Activated naive CD4-positive, alpha-beta T cell (primary cell): ENCODE measurements around the gene CTDNEP1.
A peak's percentile ranks its signal among the peaks of the same experiment; 100 is the strongest.

Source experiments
- DNase-seq, 4 experiments: peaks; one replicate each; lab custom pipeline; 2025; lab: John Stamatoyannopoulos, UW

Gene CTDNEP1

DNA sequence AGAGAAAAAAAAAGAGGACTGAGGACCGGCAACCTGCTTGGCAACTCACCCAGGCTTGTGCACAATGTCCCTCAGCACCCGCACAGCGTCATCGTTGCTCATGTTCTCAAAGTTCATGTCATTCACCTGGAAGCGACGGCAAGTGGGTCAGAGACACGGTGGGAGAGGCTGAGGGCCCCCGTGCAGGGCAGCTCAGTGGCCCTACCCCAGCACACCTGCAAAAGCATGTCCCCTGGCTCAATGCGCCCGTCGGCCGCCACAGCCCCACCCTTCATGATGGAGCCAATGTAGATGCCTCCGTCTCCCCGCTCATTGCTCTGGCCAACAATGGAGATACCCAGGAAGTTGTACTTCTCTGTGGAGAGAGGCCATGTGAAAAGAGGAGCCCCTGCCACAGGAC, 22.6 kb downstream of the CTDNEP1 start:
- no peak for DNase-seq

- no peak for DNase-seq
These were observed 24.5 kb downstream of the CTDNEP1 start for GRCh38 chr17:7226721-7227710.

GRCh38 chr17:7225711-7226331, 25.7 kb downstream of the CTDNEP1 start:
- DNase-seq, result no peak

- no peak for DNase-seq
These were observed 26.8 kb downstream of the CTDNEP1 start for GRCh38 chr17:7224661-7225111.

- no peak for DNase-seq
These were observed 27.4 kb downstream of the CTDNEP1 start for GRCh38 chr17:7224110-7224509.

- DNase-seq, result no peak
These were observed 28.2 kb downstream of the CTDNEP1 start for GRCh38 chr17:7223375-7223774.

- DNase-seq, result no peak
These were observed 28.6 kb downstream of the CTDNEP1 start for GRCh38 chr17:7222972-7223292.

- DNase-seq, result no peak
These were observed 29.2 kb downstream of the CTDNEP1 start for GRCh38 chr17:7222093-7222971.

DNA sequence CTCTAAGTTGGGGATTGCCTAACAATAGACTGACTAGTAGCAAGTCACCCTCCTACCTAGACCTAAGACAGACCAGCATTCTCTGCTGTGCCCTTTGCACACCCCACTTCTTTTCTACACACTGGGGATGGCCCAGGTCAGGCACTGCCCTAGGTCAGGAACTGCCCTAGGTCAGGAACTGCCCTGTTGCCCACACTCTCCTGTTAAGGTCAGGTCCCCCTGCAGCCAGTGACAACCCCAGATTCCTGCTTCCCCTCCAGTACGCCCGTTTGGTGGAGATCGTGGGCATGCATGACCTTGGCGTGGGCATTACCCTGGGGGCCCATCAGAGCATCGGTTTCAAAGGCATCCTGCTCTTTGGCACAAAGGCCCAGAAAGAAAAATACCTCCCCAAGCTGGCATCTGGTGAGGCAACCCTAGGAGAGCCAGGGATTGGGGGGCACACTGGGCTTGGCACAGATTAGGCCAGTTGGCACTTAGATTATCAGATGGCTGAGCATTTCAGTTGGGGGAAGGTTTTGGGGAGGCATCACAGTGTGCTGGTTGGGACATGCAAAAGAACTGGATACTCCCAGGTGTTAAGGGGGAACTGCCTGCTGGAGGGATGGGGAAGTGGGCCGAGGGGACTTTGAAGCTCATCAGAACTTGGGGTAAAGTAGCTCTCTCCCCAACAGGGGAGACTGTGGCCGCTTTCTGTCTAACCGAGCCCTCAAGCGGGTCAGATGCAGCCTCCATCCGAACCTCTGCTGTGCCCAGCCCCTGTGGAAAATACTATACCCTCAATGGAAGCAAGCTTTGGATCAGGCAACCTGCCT, 30.0 kb downstream of the CTDNEP1 start:
- no peak for DNase-seq

GRCh38 chr17:7220593-7221277, 30.8 kb downstream of the CTDNEP1 start:
- peak in 2 of 4 experiments; percentile 30 to 49 for DNase-seq

GRCh38 chr17:7219812-7220592, 31.5 kb downstream of the CTDNEP1 start, which contains the start of the genes ACADVL and DLG4:
ACADVL (plus strand) TSS chr17:7219938; CDS start chr17:7219985, 47 bp downstream.
DLG4 (minus strand) TSS chr17:7219836.
- DNase-seq, result peak in 3 of 4 experiments; percentile 44 to 65 (median 63)

GRCh38 chr17:7219229-7219811, 32.2 kb downstream of the CTDNEP1 start:
- DNase-seq, result no peak

- DNase-seq, result no peak
These were observed 32.8 kb downstream of the CTDNEP1 start for GRCh38 chr17:7218758-7219157.

DNA sequence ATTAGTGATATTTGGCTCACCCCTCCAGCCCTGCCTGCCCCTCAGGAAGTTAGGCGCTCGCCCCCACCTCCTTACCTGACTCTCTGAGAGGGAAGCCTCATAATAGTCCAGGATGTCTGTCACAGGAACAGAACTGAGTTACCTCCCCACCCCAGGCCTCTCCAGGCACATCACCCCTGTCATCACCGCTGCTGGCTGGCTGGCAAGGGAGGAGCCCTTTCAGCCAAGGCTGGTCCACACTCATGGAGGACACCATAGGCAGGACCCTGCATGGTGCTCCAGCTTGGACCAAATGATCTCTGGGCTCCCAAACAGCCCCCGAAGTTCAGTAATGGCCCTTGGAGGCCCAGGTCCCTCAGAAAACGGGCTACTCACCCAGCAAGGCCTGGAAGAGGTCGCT, 33.4 kb downstream of the CTDNEP1 start:
- DNase-seq, result no peak

DNA sequence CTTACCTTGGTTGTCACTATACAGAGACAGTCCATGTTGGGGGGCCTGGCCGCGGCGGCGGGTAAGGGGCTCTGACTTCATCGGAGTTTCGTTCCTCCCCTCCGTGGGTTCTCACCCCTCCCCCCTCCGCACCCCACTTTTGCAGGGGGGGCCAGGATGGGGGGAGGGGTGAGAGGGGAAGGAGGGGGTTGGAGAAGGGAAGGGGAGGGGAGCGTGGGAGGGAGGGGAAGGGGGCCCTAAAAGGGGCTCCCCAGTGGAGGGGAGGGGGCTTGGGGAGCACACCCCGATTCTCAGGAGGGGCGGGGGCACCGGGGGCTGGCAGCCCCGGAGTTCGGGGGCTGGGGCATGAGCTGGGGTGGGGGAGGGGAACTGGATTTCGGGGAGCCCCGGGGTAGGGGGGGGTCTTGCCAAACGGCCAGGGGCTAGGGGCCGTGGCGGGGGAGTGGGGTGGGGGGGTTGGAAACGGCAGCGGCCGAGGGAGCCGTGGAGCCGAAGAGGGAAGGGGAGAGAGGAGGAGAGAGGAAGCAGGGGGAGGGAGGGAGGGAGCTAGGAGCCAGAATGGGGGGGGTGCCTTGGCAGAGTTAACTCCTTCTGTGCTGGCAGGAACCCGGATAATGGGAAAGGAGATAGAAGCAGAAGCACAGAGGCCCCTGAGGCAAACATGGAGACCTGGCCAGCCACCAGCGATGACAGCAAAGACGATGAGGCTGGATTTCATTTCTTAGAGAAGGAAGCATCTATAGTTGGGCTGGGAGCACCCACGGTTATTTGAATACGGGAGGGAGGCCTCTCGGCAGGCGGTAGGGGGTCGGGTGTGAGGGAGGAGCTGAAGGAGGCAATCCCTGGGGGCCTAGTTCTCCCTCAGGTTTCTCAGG, 34.2 kb downstream of the CTDNEP1 start:
- DNase-seq, result no peak

DNA sequence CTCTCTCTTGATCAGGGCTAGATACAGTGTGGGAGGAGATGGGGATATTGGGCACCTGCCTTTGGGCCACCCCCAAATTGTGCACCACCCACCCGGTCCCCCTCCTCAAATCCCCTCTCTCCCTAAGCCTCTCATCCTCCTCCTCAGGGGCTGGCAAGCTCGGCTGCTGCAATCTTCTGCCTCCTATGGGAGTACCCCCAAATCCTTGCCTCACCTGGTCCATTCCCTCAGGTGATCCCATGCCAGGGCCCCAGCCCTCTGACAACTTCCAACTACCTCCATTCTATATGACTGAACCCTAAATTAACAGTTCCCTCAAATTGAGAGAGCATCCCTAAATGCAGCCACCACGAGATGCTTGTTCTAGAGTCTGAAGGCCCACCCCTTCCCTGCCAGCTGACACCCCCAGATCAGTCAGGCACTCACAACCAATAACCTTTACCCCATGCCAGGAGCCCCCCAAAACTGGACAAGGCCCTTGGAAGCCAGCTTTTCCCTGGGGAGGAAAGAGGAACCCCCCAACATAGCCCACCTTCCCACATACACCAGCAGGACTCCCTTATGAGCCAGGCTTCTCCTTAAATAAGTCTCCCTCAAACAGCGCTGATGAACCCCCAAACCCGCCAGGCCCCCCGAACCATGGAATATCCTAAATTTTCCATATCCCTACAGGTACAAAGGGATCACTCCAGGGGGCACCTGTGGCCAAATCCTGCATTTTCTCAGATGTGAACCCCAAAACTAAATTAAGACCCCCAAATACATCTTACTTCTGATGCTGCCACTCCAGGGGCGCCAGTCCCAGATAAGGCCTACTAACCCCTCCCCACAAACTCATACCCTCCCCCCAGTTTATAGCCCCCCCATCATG, 35.1 kb downstream of the CTDNEP1 start:
- DNase-seq, result no peak

DNA sequence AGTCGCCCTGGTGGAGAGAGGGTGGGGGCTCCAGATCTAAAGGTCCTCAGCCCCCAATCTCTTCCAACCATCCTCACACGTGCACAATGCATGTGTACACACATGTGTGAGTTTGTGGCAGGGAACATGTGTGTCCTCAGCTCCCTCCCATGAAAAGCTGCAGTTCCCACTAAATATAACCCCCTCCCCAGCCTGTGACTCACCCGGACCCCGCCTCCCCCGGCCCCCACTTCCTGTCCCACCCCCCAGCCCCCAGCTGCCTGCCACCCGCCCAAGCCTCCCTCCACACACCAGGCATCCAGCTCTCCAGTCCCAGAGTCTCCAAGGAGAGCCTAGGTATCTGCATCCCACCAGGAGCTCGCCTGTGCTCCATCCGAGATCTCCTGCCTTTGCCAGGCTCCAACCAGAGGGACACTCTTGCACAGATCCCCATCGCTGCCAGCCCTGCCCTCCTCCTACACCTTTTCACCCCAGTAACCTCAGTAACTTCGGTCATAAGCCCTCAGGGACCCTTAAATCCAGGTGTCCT, 35.8 kb downstream of the CTDNEP1 start:
- peak in 1 of 4 experiments; percentile 15 for DNase-seq
